ENCODE measurements around the gene DIAPH3. TPM values are rescaled to one million over a fixed set of nuclear protein-coding genes. Genes with fewer than 3 reads are reported as not detected.
"Not testable (repeated sequence)": the region's sequence is repeated elsewhere in the genome, so short reads cannot be mapped to it uniquely, and the experiment has no call there.

DIAPH3 gene
- total RNA-seq, 2 donors from 2014 or later = 0.35 to 1.1 TPM

GRCh38 chr13:60093425-60094019 is 70.2 kb downstream of the DIAPH3 start:
- no peak overlapping the region for H3K4me3 ChIP-seq
- H3K36me3 ChIP-seq = no peaks in the 10 kb centered on the region
- TF ChIP-seq CTCF (IDR thresholded peaks at IDR 0.05) = no peak
- no peak for DNase-seq (ENCODE audit: low spot score)
- no peaks in the 10 kb centered on the region for H3K27me3 ChIP-seq
- H3K27ac ChIP-seq = no peak overlapping the region
- H3K9me3 ChIP-seq = no peaks in the 10 kb centered on the region
- H3K4me1 ChIP-seq = no peaks in the 10 kb centered on the region

DNA sequence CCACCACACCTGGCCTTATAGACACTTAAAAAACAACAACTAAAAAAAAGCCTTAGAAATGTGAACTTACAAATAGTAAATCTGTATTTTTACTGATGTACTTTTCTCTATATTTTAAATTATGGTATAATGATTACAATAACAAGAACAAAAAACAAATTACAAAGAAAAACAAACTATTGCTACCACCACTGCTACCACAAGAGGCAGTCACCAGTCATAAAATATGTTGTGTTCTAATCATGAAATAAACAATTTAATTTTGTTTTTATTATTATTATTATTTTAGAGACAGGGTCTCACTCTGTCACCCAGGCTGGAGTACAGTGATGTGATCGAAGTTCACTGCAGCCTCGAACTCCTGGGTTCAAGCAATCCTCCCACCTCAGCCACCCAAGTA is 72.2 kb downstream of the DIAPH3 start:
- H3K27me3 ChIP-seq = no peaks in the 10 kb centered on the region
- H3K4me3 ChIP-seq = no peak overlapping the region
- TF ChIP-seq CTCF (IDR thresholded peaks at IDR 0.05) = no peak
- H3K36me3 ChIP-seq = no peaks in the 10 kb centered on the region
- H3K27ac ChIP-seq = no peak overlapping the region
- H3K4me1 ChIP-seq = no peaks in the 10 kb centered on the region
- no peaks in the 10 kb centered on the region for H3K9me3 ChIP-seq
- no peak for DNase-seq (ENCODE audit: low spot score)

- Histone ChIP-seq H3K4me3 (no peak overlapping the region), H3K27ac (no peak overlapping the region), H3K27me3 (no peaks in the 10 kb centered on the region), H3K9me3 (no peaks in the 10 kb centered on the region), H3K4me1 (no peaks in the 10 kb centered on the region), H3K36me3 (no peaks in the 10 kb centered on the region)
- TF ChIP-seq CTCF (IDR thresholded peaks at IDR 0.05) = no peak
- DNase-seq (ENCODE audit: low spot score) = no peak
These were observed 73.2 kb downstream of the DIAPH3 start for GRCh38 chr13:60090574-60090973.

DNA sequence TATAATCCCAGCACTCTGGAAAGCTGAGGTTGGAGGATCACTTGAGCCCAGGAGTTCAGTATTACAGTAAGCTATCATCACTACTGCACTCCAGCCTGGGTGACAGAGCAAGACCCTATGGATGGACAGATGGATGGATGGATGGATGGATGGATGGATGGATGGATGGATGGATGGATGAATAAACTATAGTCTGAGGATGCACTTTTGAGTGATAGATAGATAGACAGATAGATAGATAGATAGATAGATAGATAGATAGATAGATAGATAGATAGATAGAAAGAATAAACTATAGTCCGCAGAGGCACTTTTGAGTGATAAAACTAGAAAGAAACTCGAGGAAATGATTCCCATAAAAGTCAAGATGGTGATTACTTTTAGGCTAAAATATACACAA is 79.9 kb downstream of the DIAPH3 start:
- not testable (repeated sequence) for DNase-seq (ENCODE audit: low spot score); H3K27me3 ChIP-seq; H3K27ac ChIP-seq; H3K36me3 ChIP-seq; H3K9me3 ChIP-seq; H3K4me3 ChIP-seq; H3K4me1 ChIP-seq

DNA sequence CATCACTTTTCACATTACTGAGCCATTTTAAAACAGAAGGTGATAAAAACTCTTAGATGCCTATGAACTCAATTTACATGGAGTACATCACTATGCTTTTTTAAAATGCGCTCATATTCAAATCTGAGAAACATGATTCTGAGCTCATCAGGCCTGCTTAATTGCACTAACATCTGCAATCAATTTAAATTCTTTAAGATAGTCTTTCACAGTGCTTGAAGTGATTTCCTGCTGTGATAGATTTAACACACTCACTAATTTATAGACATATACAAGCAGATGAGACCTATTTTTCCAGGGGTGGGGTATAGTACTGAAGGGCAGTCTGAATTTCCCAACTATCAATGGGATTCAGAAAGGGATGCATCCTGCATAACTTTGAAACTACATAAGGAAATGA is 82.9 kb downstream of the DIAPH3 start:
- Histone ChIP-seq H3K36me3 (no peaks in the 10 kb centered on the region), H3K4me1 (no peaks in the 10 kb centered on the region), H3K27me3 (no peaks in the 10 kb centered on the region), H3K27ac (no peak overlapping the region), H3K4me3 (no peak overlapping the region), H3K9me3 (no peaks in the 10 kb centered on the region)
- no peak for TF ChIP-seq CTCF (IDR thresholded peaks at IDR 0.05)
- no peak for DNase-seq (ENCODE audit: low spot score)

DNA sequence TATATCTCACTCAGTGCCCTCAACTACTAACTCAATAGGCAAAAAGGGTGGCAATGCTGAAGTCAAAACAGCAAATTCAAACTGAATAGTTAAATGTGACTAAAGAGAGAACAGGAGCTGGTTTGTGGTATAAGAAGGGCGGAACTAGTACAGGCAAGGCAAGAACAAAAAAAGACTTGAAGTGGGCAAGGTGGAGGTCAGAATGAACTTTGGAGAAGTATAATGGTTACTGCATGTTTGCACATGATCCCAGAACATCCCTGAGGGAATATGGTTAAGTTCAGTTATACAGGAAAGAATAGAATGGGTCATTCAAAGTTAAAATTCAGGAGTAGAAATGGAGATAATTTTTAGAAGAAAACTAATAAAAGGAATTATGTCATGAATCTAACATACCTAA is 85.5 kb downstream of the DIAPH3 start:
- Histone ChIP-seq H3K27me3 (no peaks in the 10 kb centered on the region), H3K4me3 (no peak overlapping the region), H3K36me3 (no peaks in the 10 kb centered on the region), H3K4me1 (no peaks in the 10 kb centered on the region), H3K27ac (no peak overlapping the region), H3K9me3 (no peaks in the 10 kb centered on the region)
- no peak for TF ChIP-seq CTCF (IDR thresholded peaks at IDR 0.05)
- DNase-seq (ENCODE audit: low spot score) = no peak

Measured in right atrium auricular region (tissue), 2 donors.